ENCODE data around the gene CARD11.

The CARD11 gene

DNA sequence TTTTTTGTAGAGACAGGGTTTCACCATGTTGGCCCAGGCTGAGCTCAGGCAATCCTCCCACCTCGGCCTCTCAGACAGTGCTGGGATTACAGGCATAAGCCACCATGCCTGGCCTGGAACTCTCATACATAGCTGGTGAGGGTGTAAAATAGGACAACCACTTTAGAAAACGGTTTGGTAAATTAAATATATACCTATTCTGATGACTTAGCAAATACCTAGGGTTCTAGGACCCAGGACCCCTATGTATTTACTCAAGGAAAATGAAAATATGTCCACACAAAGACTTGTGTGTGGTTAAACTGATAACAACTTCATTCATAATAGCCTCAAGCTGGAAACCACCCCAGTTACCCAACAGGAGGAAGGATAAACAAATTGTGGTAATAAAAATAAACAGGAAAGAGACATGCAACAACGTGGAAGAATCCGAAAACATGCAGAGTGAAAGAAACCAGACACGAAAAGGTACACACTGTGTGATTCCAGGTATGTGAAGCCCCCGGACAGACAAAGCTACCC, 52.7 kb downstream of the CARD11 start:
- Histone ChIP-seq H3K36me3 (ENCODE audit: control insufficient read depth in 1 of 2, insufficient read depth in 2 of 2, low read length in 2 of 2) (no peaks in the 10 kb centered on the region), H3K27me3 (ENCODE audit: control insufficient read depth in 1 of 2, insufficient read depth in 2 of 2, low read length in 2 of 2) (peaks cover 0 to 4% of the 10 kb centered on the region in 2 donors), H3K9me3 (ENCODE audit: control insufficient read depth in 1 of 2, low read length in 2 of 2) (peaks cover 2 to 5% of the 10 kb centered on the region in 2 donors), H3K27ac (ENCODE audit: low read depth, low read length) (no peak overlapping the region), H3K4me3 (ENCODE audit: low read depth in 1 of 2, low read length in 2 of 2) (no peak overlapping the region), H3K4me1 (ENCODE audit: control insufficient read depth in 1 of 2, insufficient read depth in 2 of 2, low read length in 2 of 2) (peaks cover 0 to 8% of the 10 kb centered on the region in 2 donors), H3K9ac (ENCODE audit: low read depth in 1 of 2, low read length in 2 of 2) (no peak overlapping the region)

GRCh38 chr7:2986561-2986960, 57.1 kb downstream of the CARD11 start:
- Histone ChIP-seq H3K4me1 (ENCODE audit: control insufficient read depth in 1 of 2, insufficient read depth in 2 of 2, low read length in 2 of 2) (no peaks in the 10 kb centered on the region), H3K9ac (ENCODE audit: low read depth in 1 of 2, low read length in 2 of 2) (no peak overlapping the region), H3K36me3 (ENCODE audit: control insufficient read depth in 1 of 2, insufficient read depth in 2 of 2, low read length in 2 of 2) (no peaks in the 10 kb centered on the region), H3K4me3 (ENCODE audit: low read depth in 1 of 2, low read length in 2 of 2) (no peak overlapping the region), H3K9me3 (ENCODE audit: control insufficient read depth in 1 of 2, low read length in 2 of 2) (no peaks in the 10 kb centered on the region), H3K27me3 (ENCODE audit: control insufficient read depth in 1 of 2, insufficient read depth in 2 of 2, low read length in 2 of 2) (no peaks in the 10 kb centered on the region), H3K27ac (ENCODE audit: low read depth, low read length) (no peak overlapping the region)

DNA sequence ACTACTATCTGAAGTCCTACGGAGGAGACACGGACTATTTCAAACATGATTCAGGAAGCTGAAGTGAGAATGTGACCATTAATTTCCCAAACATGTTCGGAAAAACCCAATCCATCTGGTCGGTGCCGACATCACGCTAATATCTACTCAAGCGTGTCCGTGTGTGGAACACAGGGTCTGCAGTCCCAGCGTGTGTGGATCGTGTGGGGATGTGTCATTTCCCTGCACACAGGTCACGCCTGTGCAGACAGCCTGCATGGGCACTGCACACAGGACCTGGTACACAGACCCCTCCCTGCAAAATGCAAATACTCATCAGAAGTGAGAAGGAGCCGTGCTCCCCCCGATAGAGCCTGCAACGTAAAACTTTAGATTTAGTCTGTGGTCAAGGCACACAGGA, 57.8 kb downstream of the CARD11 start:
- no peak overlapping the region for H3K9ac ChIP-seq (ENCODE audit: low read depth in 1 of 2, low read length in 2 of 2)
- H3K9me3 ChIP-seq (ENCODE audit: control insufficient read depth in 1 of 2, low read length in 2 of 2), result no peaks in the 10 kb centered on the region
- H3K4me3 ChIP-seq (ENCODE audit: low read depth in 1 of 2, low read length in 2 of 2), result no peak overlapping the region
- peaks cover 0 to 3% of the 10 kb centered on the region in 2 donors for H3K27me3 ChIP-seq (ENCODE audit: control insufficient read depth in 1 of 2, insufficient read depth in 2 of 2, low read length in 2 of 2)
- no peaks in the 10 kb centered on the region for H3K36me3 ChIP-seq (ENCODE audit: control insufficient read depth in 1 of 2, insufficient read depth in 2 of 2, low read length in 2 of 2)
- no peaks in the 10 kb centered on the region for H3K4me1 ChIP-seq (ENCODE audit: control insufficient read depth in 1 of 2, insufficient read depth in 2 of 2, low read length in 2 of 2)
- no peak overlapping the region for H3K27ac ChIP-seq (ENCODE audit: low read depth, low read length)

DNA sequence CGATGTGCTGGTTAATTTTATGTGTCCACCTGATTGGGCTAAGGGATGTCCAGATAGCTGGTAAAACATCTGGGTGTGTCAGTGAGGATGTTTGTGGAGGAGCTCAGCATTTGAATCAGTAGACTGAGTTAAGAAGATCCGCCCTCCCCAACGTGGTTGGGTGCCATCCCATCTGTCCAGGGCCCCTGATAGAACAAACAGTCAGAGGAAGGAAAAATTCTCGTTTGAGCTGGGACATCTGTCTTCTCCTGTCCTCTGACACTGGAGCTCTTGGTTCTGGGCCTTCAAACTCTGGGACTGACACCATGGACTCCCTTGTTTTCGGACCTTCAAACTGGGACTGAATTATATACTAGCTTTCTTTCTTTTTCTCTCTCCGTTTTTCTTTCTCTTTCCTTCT, 59.6 kb downstream of the CARD11 start:
- Histone ChIP-seq H3K27ac (ENCODE audit: low read depth, low read length) (no peak overlapping the region), H3K9me3 (ENCODE audit: control insufficient read depth in 1 of 2, low read length in 2 of 2) (no peaks in the 10 kb centered on the region), H3K9ac (ENCODE audit: low read depth in 1 of 2, low read length in 2 of 2) (no peak overlapping the region), H3K4me3 (ENCODE audit: low read depth in 1 of 2, low read length in 2 of 2) (no peak overlapping the region), H3K36me3 (ENCODE audit: control insufficient read depth in 1 of 2, insufficient read depth in 2 of 2, low read length in 2 of 2) (no peaks in the 10 kb centered on the region), H3K27me3 (ENCODE audit: control insufficient read depth in 1 of 2, insufficient read depth in 2 of 2, low read length in 2 of 2) (peaks cover 0 to 5% of the 10 kb centered on the region in 2 donors), H3K4me1 (ENCODE audit: control insufficient read depth in 1 of 2, insufficient read depth in 2 of 2, low read length in 2 of 2) (peaks cover 9% of the 10 kb centered on the region in 2 donors)

DNA sequence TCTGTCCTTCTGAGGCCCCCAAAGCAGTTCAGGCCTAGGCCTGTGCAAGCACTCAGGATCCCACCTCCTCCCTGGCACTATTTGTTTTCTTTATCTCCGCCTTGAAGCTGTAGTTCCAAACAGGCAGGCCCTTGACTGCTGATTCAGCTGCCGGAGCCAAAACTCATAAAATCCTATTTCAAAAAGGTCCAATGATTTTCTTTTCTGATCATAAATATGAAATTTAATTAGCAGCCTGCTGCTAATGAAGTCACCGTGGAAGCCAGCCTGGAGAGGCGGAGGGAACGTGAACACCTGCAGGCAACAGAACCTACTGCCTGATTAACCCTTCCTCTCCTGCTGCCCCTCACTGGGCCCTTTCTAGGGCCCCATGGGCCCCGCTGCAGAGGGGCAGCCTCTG, 60.1 kb downstream of the CARD11 start:
- no peak overlapping the region for H3K4me3 ChIP-seq (ENCODE audit: low read depth in 1 of 2, low read length in 2 of 2)
- H3K27ac ChIP-seq (ENCODE audit: low read depth, low read length), result no peak overlapping the region
- H3K9me3 ChIP-seq (ENCODE audit: control insufficient read depth in 1 of 2, low read length in 2 of 2), result no peaks in the 10 kb centered on the region
- H3K4me1 ChIP-seq (ENCODE audit: control insufficient read depth in 1 of 2, insufficient read depth in 2 of 2, low read length in 2 of 2), result peaks cover 14% of the 10 kb centered on the region in 2 donors
- H3K9ac ChIP-seq (ENCODE audit: low read depth in 1 of 2, low read length in 2 of 2), result no peak overlapping the region
- H3K27me3 ChIP-seq (ENCODE audit: control insufficient read depth in 1 of 2, insufficient read depth in 2 of 2, low read length in 2 of 2), result peaks cover 0 to 5% of the 10 kb centered on the region in 2 donors
- no peaks in the 10 kb centered on the region for H3K36me3 ChIP-seq (ENCODE audit: control insufficient read depth in 1 of 2, insufficient read depth in 2 of 2, low read length in 2 of 2)

DNA sequence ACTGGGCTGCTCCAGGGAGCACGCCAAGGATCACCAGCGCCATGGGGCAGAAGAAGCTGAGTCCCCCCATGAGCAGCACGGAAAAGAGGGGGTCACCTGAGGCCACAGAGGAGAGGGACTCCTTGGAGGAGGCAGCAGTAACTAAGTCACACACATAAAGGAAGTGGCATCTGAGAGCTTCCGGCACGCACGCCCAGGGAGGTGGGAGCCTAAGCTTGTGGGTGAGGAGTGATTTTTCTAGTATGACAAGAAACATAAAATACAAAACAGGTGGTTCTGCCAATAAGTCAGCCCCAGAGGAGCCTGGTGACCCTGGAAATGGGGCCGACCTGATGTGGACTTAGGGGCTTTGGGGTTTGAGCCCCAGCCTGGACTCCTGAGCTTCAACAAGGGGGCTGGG, 60.8 kb downstream of the CARD11 start:
- Histone ChIP-seq H3K36me3 (ENCODE audit: control insufficient read depth in 1 of 2, insufficient read depth in 2 of 2, low read length in 2 of 2) (no peaks in the 10 kb centered on the region), H3K4me1 (ENCODE audit: control insufficient read depth in 1 of 2, insufficient read depth in 2 of 2, low read length in 2 of 2) (peaks cover 15 to 16% of the 10 kb centered on the region in 2 donors), H3K9ac (ENCODE audit: low read depth in 1 of 2, low read length in 2 of 2) (no peak overlapping the region), H3K27ac (ENCODE audit: low read depth, low read length) (no peak overlapping the region), H3K27me3 (ENCODE audit: control insufficient read depth in 1 of 2, insufficient read depth in 2 of 2, low read length in 2 of 2) (peaks cover 0 to 5% of the 10 kb centered on the region in 2 donors), H3K4me3 (ENCODE audit: low read depth in 1 of 2, low read length in 2 of 2) (no peak overlapping the region), H3K9me3 (ENCODE audit: control insufficient read depth in 1 of 2, low read length in 2 of 2) (no peaks in the 10 kb centered on the region)

DNA sequence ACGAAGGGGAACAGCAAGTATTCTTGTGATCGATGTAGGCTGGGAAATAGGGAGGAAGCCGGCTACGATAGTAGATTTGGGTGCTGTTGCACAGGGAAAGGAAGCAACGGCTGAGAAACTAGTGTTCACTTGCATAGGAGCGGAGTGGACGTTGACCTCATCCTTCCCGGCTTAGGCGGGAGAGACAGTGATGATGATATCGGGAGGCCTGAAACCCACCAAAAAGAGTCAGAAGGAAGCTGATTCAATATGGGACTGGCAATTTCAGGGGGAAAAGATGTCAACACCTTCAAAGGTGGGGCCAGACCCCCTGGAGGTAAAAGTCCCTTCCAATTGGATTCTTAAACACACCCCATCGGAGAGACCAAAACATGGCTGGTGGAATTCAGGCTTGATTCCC, 61.3 kb downstream of the CARD11 start:
- H3K4me3 ChIP-seq (ENCODE audit: low read depth in 1 of 2, low read length in 2 of 2), result no peak overlapping the region
- H3K36me3 ChIP-seq (ENCODE audit: control insufficient read depth in 1 of 2, insufficient read depth in 2 of 2, low read length in 2 of 2), result no peaks in the 10 kb centered on the region
- no peak overlapping the region for H3K27ac ChIP-seq (ENCODE audit: low read depth, low read length)
- H3K9me3 ChIP-seq (ENCODE audit: control insufficient read depth in 1 of 2, low read length in 2 of 2), result no peaks in the 10 kb centered on the region
- H3K4me1 ChIP-seq (ENCODE audit: control insufficient read depth in 1 of 2, insufficient read depth in 2 of 2, low read length in 2 of 2), result peaks cover 15 to 16% of the 10 kb centered on the region in 2 donors
- H3K27me3 ChIP-seq (ENCODE audit: control insufficient read depth in 1 of 2, insufficient read depth in 2 of 2, low read length in 2 of 2), result peaks cover 0 to 5% of the 10 kb centered on the region in 2 donors
- H3K9ac ChIP-seq (ENCODE audit: low read depth in 1 of 2, low read length in 2 of 2), result no peak overlapping the region

DNA sequence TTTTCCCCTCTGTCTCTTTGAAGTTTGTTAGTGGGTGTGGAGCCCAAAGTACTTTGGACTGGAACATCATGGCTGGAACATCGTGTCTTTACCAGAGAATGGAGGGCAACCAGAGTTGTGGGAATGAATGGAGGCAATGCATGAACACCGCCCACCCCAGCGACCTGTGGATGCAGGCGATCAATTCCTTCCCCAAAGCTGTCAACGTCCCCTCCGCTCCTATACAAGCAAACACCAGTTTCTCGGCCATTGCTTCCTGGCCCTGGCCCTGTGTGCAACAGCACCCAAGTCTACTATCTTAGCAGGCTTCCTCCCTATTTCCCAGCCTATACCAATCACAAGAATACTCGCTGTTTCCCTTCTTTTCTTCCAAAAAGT, 62.6 kb downstream of the CARD11 start:
- Histone ChIP-seq H3K27me3 (ENCODE audit: control insufficient read depth in 1 of 2, insufficient read depth in 2 of 2, low read length in 2 of 2) (peaks cover 0 to 5% of the 10 kb centered on the region in 2 donors), H3K9me3 (ENCODE audit: control insufficient read depth in 1 of 2, low read length in 2 of 2) (no peaks in the 10 kb centered on the region), H3K9ac (ENCODE audit: low read depth in 1 of 2, low read length in 2 of 2) (no peak overlapping the region), H3K27ac (ENCODE audit: low read depth, low read length) (no peak overlapping the region), H3K4me3 (ENCODE audit: low read depth in 1 of 2, low read length in 2 of 2) (no peak overlapping the region), H3K4me1 (ENCODE audit: control insufficient read depth in 1 of 2, insufficient read depth in 2 of 2, low read length in 2 of 2) (peaks cover 15 to 16% of the 10 kb centered on the region in 2 donors), H3K36me3 (ENCODE audit: control insufficient read depth in 1 of 2, insufficient read depth in 2 of 2, low read length in 2 of 2) (no peaks in the 10 kb centered on the region)

DNA sequence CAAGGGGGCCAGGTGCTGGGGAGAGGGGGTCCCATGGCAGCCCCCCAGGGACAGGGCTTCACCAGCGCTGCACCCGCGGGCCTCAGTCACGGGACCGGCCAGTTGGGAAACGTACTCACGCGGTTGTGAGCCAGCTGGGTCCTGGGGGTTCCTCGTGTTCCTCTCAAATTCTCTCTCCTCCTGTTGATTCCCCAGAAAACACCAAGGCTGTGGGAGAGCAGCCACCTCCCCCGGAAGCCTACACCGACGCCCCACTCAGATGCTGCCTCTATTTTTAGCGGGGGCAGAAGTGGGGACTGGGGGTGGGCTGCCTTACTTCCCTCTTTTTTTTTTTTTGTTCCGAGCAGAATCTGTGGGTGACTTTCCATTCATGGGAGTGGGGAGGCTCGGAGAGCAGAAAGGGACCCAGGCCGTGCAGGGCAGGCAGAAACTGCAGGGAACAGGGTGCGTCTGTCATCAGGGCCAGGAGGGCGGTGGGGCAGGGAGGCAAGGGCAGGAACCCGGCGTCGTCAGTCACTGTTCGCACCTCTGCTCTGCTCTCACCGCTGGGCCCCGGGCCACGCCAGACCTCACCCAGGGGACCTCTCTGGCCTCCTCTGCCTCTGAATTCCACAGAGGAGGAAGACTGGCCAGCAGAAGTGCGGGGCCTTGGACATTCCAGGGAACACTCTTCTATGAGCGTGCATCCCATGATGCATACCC, 63.1 kb downstream of the CARD11 start:
- no peak overlapping the region for H3K9ac ChIP-seq (ENCODE audit: low read depth in 1 of 2, low read length in 2 of 2)
- H3K27ac ChIP-seq (ENCODE audit: low read depth, low read length), result no peak overlapping the region
- no peak overlapping the region for H3K4me3 ChIP-seq (ENCODE audit: low read depth in 1 of 2, low read length in 2 of 2)

DNA sequence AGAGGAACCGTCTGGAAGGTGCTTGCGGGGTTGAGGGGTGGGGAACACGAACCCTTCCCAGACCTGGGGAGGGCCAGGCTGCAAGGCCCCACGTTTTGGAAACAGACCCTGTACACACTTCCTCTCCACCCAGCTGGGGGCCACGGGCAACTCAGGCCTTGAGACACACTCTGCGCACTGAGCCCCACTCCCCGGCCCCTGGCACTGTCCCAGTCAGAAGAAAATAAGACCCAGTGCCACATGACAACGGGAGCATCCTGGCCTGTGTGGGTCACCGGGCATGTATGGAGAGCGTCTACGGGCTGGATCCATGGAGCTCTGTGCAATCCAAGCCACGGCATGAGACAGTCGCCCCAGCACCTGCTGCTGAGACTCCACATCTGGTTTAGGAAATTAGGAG, 63.7 kb downstream of the CARD11 start:
- Histone ChIP-seq H3K27ac (ENCODE audit: low read depth, low read length) (no peak overlapping the region), H3K9me3 (ENCODE audit: control insufficient read depth in 1 of 2, low read length in 2 of 2) (no peaks in the 10 kb centered on the region)

More for the DNA sequence above, 63.1 kb downstream of the CARD11 start:
- peaks cover 15 to 16% of the 10 kb centered on the region in 2 donors for H3K4me1 ChIP-seq (ENCODE audit: control insufficient read depth in 1 of 2, insufficient read depth in 2 of 2, low read length in 2 of 2)
- H3K36me3 ChIP-seq (ENCODE audit: control insufficient read depth in 1 of 2, insufficient read depth in 2 of 2, low read length in 2 of 2), result no peaks in the 10 kb centered on the region
- no peaks in the 10 kb centered on the region for H3K9me3 ChIP-seq (ENCODE audit: control insufficient read depth in 1 of 2, low read length in 2 of 2)
- H3K27me3 ChIP-seq (ENCODE audit: control insufficient read depth in 1 of 2, insufficient read depth in 2 of 2, low read length in 2 of 2), result peaks cover 0 to 5% of the 10 kb centered on the region in 2 donors

More for the DNA sequence above, 63.7 kb downstream of the CARD11 start:
- H3K27me3 ChIP-seq (ENCODE audit: control insufficient read depth in 1 of 2, insufficient read depth in 2 of 2, low read length in 2 of 2), result peaks cover 0 to 5% of the 10 kb centered on the region in 2 donors
- H3K36me3 ChIP-seq (ENCODE audit: control insufficient read depth in 1 of 2, insufficient read depth in 2 of 2, low read length in 2 of 2), result no peaks in the 10 kb centered on the region
- peaks cover 15 to 16% of the 10 kb centered on the region in 2 donors for H3K4me1 ChIP-seq (ENCODE audit: control insufficient read depth in 1 of 2, insufficient read depth in 2 of 2, low read length in 2 of 2)
- H3K9ac ChIP-seq (ENCODE audit: low read depth in 1 of 2, low read length in 2 of 2), result no peak overlapping the region
- no peak overlapping the region for H3K4me3 ChIP-seq (ENCODE audit: low read depth in 1 of 2, low read length in 2 of 2)

Measured in duodenal mucosa (tissue), 2 donors.